ENCODE measurements around the gene WSB2.

Gene WSB2

GRCh38 chr12:118036672-118037411, 24.1 kb downstream of the WSB2 start:
- no peak overlapping the region for H3K4me3 ChIP-seq (ENCODE audit: low read depth, low read length)
- TF ChIP-seq POLR2A (IDR thresholded peaks at IDR 0.05; ENCODE audit: extremely low read depth, insufficient read length) (no peak), MAX (IDR thresholded peaks at IDR 0.05; ENCODE audit: low read depth, low read length) (no peak), MYC (IDR thresholded peaks at IDR 0.05; ENCODE audit: low read depth, low read length) (no peak), CTCF (IDR thresholded peaks at IDR 0.05; ENCODE audit: low read depth, low read length) (no peak)

GRCh38 chr12:118035190-118036041, 25.6 kb downstream of the WSB2 start:
- no peak overlapping the region for H3K4me3 ChIP-seq (ENCODE audit: low read depth, low read length)
- TF ChIP-seq CTCF (IDR thresholded peaks at IDR 0.05; ENCODE audit: low read depth, low read length) (no peak), MAX (IDR thresholded peaks at IDR 0.05; ENCODE audit: low read depth, low read length) (no peak), POLR2A (IDR thresholded peaks at IDR 0.05; ENCODE audit: extremely low read depth, insufficient read length) (no peak), MYC (IDR thresholded peaks at IDR 0.05; ENCODE audit: low read depth, low read length) (no peak)
- DNase-seq (ENCODE audit: low read depth), result no peak

More at GRCh38 chr12:118036672-118037411, 24.1 kb downstream of the WSB2 start:
- DNase-seq (ENCODE audit: low read depth), result no peak

- peak; percentile 27 for DNase-seq (ENCODE audit: low read depth)
- no peak overlapping the region for H3K4me3 ChIP-seq (ENCODE audit: low read depth, low read length)
Measured at GRCh38 chr12:118034429-118035189, 26.4 kb downstream of the WSB2 start.

GRCh38 chr12:118033902-118034301, 27.1 kb downstream of the WSB2 start:
- DNase-seq (ENCODE audit: low read depth), result no peak
- no peak overlapping the region for H3K4me3 ChIP-seq (ENCODE audit: low read depth, low read length)
- no peak for TF ChIP-seq CTCF (IDR thresholded peaks at IDR 0.05; ENCODE audit: low read depth, low read length)
- no peak for TF ChIP-seq MAX (IDR thresholded peaks at IDR 0.05; ENCODE audit: low read depth, low read length)
- TF ChIP-seq MYC (IDR thresholded peaks at IDR 0.05; ENCODE audit: low read depth, low read length), result no peak
- TF ChIP-seq POLR2A (IDR thresholded peaks at IDR 0.05; ENCODE audit: extremely low read depth, insufficient read length), result no peak

More at GRCh38 chr12:118034429-118035189, 26.4 kb downstream of the WSB2 start:
- TF ChIP-seq MYC (IDR thresholded peaks at IDR 0.05; ENCODE audit: low read depth, low read length), result no peak
- no peak; the same call in 1 of the 2 replicates for TF ChIP-seq MAX (IDR thresholded peaks at IDR 0.05; ENCODE audit: low read depth, low read length)
- peak; percentile 18 for TF ChIP-seq CTCF (IDR thresholded peaks at IDR 0.05; ENCODE audit: low read depth, low read length)

GRCh38 chr12:118033323-118033722, 27.7 kb downstream of the WSB2 start:
- no peak for DNase-seq (ENCODE audit: low read depth)
- H3K4me3 ChIP-seq (ENCODE audit: low read depth, low read length), result no peak overlapping the region
- TF ChIP-seq MAX (IDR thresholded peaks at IDR 0.05; ENCODE audit: low read depth, low read length) (no peak), POLR2A (IDR thresholded peaks at IDR 0.05; ENCODE audit: extremely low read depth, insufficient read length) (no peak), MYC (IDR thresholded peaks at IDR 0.05; ENCODE audit: low read depth, low read length) (no peak)
